Osteoblast (primary cell): ENCODE measurements around the gene LRRC1. TPM values are rescaled to one million over a fixed set of nuclear protein-coding genes. Genes with fewer than 3 reads are reported as not detected.

Experiments
- DNase-seq: peaks from one replicate; pipeline ENCODE4 v3.0.0; 2011; ENCODE audit warnings: low spot score, mixed read lengths; ENCODE audit not compliant: insufficient read length; ENCODE audit errors: missing footprints
- H2AFZ ChIP-seq: 2 replicates; pipeline ENCODE4 v1.6.0; 2011; ENCODE audit warnings: mild to moderate bottlenecking, low read length
- H3K27ac ChIP-seq: 2 replicates; pipeline ENCODE4 v1.5.1; 2011; ENCODE audit warnings: mild to moderate bottlenecking, low read depth, low read length, moderate library complexity
- H3K27me3 ChIP-seq: 2 replicates; pipeline ENCODE4 v1.6.0; 2012; ENCODE audit warnings: mild to moderate bottlenecking, control low read depth, inconsistent platforms, low read length, moderate library complexity; ENCODE audit not compliant: insufficient read depth
- H3K36me3 ChIP-seq: 2 replicates; pipeline ENCODE4 v1.5.1; 2011; ENCODE audit warnings: mild to moderate bottlenecking, low read length, control low read depth, moderate library complexity; ENCODE audit not compliant: insufficient read depth
- H3K4me1 ChIP-seq: 2 replicates; pipeline ENCODE4 v1.5.1; 2011; ENCODE audit warnings: mild to moderate bottlenecking, low read length, control low read depth, moderate library complexity; ENCODE audit not compliant: insufficient read depth
- H3K4me2 ChIP-seq: 2 replicates; pipeline ENCODE4 v1.6.0; 2011; ENCODE audit warnings: mild to moderate bottlenecking, low read length; ENCODE audit not compliant: insufficient read depth
- H3K4me3 ChIP-seq: fragments of 200-600 bp; sonication (generic); 3 replicates; pipeline ENCODE4 v1.5.1; 2012; ENCODE audit warnings: mild to moderate bottlenecking, low read length, inconsistent platforms; ENCODE audit not compliant: insufficient read depth
- H3K79me2 ChIP-seq: 2 replicates; pipeline ENCODE4 v1.6.0; 2012; ENCODE audit warnings: mild to moderate bottlenecking, low read length, control low read depth, inconsistent platforms; ENCODE audit not compliant: insufficient read depth
- H3K9me3 ChIP-seq: 2 replicates; pipeline ENCODE4 v1.5.1; 2011; ENCODE audit warnings: low read depth, low read length, control low read depth
- H4K20me1 ChIP-seq: 2 replicates; pipeline ENCODE4 v1.6.0; 2012; ENCODE audit warnings: mild to moderate bottlenecking, low read length, control low read depth; ENCODE audit not compliant: insufficient read depth
- total RNA-seq: library from RNA; depleted of rRNA; stranded (reverse); fragments of >200 nt; gene quantifications from 2 replicates; pipeline ENCODE4 v1.2.3, GENCODE V29; 2012
- TF ChIP-seq, protein P1 (sequence below): IDR thresholded peaks from 2 replicates; pipeline ENCODE4 v1.5.1; 2011; ENCODE audit warnings: mild to moderate bottlenecking, low read depth, low read length, moderate library complexity; ENCODE audit errors: extremely low read depth

The LRRC1 gene
- total RNA-seq, 1 donor: 7.2 TPM

DNA sequence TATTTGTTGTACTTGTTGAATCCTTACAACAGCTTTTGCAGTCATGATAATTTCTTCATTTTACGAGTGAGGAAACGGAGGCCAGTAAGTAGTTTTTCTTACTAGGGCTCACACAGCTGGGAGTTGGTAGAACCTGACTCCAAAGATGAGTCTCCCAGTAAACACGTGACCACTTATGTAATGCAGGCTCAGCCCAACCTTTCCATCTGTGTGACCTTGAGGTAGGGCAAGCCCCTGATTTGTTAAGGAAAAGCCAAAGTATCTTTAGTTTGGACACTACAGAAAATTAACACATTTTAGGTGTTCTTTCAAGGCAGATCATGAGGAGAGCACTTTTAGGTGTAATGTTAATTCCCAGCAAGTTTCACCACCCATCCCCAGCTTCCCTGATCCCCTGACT is 111.3 kb downstream of the LRRC1 start:
- Histone ChIP-seq H3K27me3 (no peaks in the 10 kb centered on the region), H3K79me2 (no peaks in the 10 kb centered on the region), H3K4me2 (no peak overlapping the region), H2AFZ (no peak overlapping the region), H3K4me1 (no peaks in the 10 kb centered on the region), H3K36me3 (no peaks in the 10 kb centered on the region), H3K9me3 (no peaks in the 10 kb centered on the region), H3K27ac (no peak overlapping the region), H4K20me1 (no peaks in the 10 kb centered on the region), H3K4me3 (no peak overlapping the region)
- DNase-seq: no peak
- TF ChIP-seq, protein P1, sequence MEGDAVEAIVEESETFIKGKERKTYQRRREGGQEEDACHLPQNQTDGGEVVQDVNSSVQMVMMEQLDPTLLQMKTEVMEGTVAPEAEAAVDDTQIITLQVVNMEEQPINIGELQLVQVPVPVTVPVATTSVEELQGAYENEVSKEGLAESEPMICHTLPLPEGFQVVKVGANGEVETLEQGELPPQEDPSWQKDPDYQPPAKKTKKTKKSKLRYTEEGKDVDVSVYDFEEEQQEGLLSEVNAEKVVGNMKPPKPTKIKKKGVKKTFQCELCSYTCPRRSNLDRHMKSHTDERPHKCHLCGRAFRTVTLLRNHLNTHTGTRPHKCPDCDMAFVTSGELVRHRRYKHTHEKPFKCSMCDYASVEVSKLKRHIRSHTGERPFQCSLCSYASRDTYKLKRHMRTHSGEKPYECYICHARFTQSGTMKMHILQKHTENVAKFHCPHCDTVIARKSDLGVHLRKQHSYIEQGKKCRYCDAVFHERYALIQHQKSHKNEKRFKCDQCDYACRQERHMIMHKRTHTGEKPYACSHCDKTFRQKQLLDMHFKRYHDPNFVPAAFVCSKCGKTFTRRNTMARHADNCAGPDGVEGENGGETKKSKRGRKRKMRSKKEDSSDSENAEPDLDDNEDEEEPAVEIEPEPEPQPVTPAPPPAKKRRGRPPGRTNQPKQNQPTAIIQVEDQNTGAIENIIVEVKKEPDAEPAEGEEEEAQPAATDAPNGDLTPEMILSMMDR: no peak

DNA sequence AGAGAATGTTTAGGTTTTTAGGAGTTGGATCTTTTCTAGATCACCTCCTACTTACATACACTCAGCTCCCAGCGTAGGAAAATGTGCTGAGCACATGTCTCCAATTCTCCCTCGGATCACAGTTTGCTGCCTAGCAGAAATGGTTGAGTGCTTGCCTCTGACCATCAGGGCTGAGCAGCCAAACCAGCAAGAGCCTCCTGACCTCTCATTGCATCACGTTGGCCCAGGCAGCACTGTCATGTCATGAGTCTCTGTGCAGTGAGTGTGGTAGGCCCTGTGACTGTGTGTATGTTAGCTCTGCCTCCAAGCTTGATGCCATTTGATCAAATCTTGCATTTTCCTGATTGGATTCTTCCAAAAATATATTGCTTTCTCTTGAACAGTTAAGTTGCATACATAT is 112.0 kb downstream of the LRRC1 start:
- Histone ChIP-seq H3K27me3 (no peaks in the 10 kb centered on the region), H3K4me1 (no peaks in the 10 kb centered on the region), H2AFZ (no peak overlapping the region), H3K9me3 (no peaks in the 10 kb centered on the region), H3K27ac (no peak overlapping the region), H3K79me2 (no peaks in the 10 kb centered on the region), H3K4me2 (no peak overlapping the region), H4K20me1 (no peaks in the 10 kb centered on the region), H3K36me3 (no peaks in the 10 kb centered on the region), H3K4me3 (no peak overlapping the region)
- DNase-seq: no peak
- TF ChIP-seq, protein P1: no peak

DNA sequence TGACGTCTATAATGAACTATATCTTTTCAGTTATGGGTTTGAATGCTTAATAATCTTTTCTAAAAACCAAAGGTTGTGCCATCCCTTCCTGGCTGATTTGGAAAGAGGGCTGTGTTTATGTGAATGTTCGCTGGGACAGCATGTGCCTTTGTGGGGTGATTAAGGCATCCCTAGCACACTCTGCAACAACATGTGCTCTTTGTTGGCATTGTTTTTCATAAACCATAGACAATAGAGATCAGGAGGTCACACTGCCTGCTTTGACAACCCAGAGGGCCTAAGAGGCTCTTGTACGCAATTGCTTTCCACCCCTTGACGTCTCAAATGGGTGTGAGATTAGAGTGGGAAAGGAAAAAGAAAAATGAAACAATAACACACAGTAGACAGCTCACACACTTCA is 116.0 kb downstream of the LRRC1 start:
- H4K20me1 ChIP-seq: no peaks in the 10 kb centered on the region
- no peak overlapping the region for H2AFZ ChIP-seq
- H3K4me3 ChIP-seq: no peak overlapping the region
- H3K79me2 ChIP-seq: no peaks in the 10 kb centered on the region
- H3K27ac ChIP-seq: no peak overlapping the region
- H3K4me1 ChIP-seq: no peaks in the 10 kb centered on the region
- H3K36me3 ChIP-seq: no peaks in the 10 kb centered on the region
- no peak for DNase-seq
- H3K4me2 ChIP-seq: no peak overlapping the region
- no peaks in the 10 kb centered on the region for H3K27me3 ChIP-seq
- TF ChIP-seq, protein P1: no peak
- no peaks in the 10 kb centered on the region for H3K9me3 ChIP-seq

- Histone ChIP-seq H3K27ac (no peak overlapping the region), H3K4me1 (no peaks in the 10 kb centered on the region), H3K9me3 (no peaks in the 10 kb centered on the region), H2AFZ (no peak overlapping the region), H3K4me3 (no peak overlapping the region), H3K36me3 (no peaks in the 10 kb centered on the region), H4K20me1 (no peaks in the 10 kb centered on the region), H3K4me2 (no peak overlapping the region), H3K27me3 (no peaks in the 10 kb centered on the region), H3K79me2 (no peaks in the 10 kb centered on the region)
- DNase-seq: no peak
- TF ChIP-seq, protein P1: no peak
Observed at GRCh38 chr6:53912661-53913060, 117.9 kb downstream of the LRRC1 start.
